ENCODE results near the gene MBP. TPM values are rescaled to one million over a fixed set of nuclear protein-coding genes. Genes with fewer than 3 reads are reported as not detected.

The MBP gene
- total and polyA plus RNA-seq, 10 of the 15 experiments (the other 5 are each of a cell fraction or from before 2014, with no cell fraction given) = 12.2 to 67.8 (median 42.1) TPM

DNA sequence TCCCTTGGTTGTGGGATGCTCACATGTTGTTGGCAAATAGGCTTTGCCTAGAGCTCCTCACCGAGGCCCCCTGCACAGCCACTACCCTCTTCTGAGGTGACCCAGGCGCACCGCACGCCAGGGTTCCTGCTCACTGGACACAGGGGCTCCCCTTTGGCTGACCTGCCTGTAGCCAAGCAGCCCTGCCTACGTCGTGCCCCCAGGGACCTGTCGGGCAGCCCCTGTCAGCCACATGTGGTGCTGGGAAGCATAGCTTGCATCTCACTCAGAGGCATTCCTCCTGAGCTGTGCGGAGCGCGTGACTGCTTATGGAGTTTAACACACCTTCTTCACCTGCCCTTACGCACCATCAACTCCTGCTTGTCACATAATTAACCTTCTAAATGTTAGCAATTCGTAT, 194.0 kb downstream of the MBP start (continued):
- TF ChIP-seq, protein P1, sequence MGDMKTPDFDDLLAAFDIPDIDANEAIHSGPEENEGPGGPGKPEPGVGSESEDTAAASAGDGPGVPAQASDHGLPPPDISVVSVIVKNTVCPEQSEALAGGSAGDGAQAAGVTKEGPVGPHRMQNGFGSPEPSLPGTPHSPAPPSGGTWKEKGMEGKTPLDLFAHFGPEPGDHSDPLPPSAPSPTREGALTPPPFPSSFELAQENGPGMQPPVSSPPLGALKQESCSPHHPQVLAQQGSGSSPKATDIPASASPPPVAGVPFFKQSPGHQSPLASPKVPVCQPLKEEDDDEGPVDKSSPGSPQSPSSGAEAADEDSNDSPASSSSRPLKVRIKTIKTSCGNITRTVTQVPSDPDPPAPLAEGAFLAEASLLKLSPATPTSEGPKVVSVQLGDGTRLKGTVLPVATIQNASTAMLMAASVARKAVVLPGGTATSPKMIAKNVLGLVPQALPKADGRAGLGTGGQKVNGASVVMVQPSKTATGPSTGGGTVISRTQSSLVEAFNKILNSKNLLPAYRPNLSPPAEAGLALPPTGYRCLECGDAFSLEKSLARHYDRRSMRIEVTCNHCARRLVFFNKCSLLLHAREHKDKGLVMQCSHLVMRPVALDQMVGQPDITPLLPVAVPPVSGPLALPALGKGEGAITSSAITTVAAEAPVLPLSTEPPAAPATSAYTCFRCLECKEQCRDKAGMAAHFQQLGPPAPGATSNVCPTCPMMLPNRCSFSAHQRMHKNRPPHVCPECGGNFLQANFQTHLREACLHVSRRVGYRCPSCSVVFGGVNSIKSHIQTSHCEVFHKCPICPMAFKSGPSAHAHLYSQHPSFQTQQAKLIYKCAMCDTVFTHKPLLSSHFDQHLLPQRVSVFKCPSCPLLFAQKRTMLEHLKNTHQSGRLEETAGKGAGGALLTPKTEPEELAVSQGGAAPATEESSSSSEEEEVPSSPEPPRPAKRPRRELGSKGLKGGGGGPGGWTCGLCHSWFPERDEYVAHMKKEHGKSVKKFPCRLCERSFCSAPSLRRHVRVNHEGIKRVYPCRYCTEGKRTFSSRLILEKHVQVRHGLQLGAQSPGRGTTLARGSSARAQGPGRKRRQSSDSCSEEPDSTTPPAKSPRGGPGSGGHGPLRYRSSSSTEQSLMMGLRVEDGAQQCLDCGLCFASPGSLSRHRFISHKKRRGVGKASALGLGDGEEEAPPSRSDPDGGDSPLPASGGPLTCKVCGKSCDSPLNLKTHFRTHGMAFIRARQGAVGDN (IDR thresholded peaks at IDR 0.05) = no peak
- TF ChIP-seq, protein P2, sequence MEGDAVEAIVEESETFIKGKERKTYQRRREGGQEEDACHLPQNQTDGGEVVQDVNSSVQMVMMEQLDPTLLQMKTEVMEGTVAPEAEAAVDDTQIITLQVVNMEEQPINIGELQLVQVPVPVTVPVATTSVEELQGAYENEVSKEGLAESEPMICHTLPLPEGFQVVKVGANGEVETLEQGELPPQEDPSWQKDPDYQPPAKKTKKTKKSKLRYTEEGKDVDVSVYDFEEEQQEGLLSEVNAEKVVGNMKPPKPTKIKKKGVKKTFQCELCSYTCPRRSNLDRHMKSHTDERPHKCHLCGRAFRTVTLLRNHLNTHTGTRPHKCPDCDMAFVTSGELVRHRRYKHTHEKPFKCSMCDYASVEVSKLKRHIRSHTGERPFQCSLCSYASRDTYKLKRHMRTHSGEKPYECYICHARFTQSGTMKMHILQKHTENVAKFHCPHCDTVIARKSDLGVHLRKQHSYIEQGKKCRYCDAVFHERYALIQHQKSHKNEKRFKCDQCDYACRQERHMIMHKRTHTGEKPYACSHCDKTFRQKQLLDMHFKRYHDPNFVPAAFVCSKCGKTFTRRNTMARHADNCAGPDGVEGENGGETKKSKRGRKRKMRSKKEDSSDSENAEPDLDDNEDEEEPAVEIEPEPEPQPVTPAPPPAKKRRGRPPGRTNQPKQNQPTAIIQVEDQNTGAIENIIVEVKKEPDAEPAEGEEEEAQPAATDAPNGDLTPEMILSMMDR (IDR thresholded peaks at IDR 0.05 in 2 of 3, conservative IDR thresholded peaks at IDR 0.05 in 1 of 3; ENCODE audit: control insufficient read depth in 2 of 3, extremely low read depth in 1 of 3, insufficient read depth in 1 of 3, low read depth in 3 of 3, low read length in 3 of 3) = no peak
- TF ChIP-seq EGR1 (IDR thresholded peaks at IDR 0.05; ENCODE audit: borderline replicate concordance in 1 of 2, low read depth in 2 of 2, low read length in 2 of 2) = no peak
- TF ChIP-seq, protein P3, sequence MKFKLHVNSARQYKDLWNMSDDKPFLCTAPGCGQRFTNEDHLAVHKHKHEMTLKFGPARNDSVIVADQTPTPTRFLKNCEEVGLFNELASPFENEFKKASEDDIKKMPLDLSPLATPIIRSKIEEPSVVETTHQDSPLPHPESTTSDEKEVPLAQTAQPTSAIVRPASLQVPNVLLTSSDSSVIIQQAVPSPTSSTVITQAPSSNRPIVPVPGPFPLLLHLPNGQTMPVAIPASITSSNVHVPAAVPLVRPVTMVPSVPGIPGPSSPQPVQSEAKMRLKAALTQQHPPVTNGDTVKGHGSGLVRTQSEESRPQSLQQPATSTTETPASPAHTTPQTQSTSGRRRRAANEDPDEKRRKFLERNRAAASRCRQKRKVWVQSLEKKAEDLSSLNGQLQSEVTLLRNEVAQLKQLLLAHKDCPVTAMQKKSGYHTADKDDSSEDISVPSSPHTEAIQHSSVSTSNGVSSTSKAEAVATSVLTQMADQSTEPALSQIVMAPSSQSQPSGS (IDR thresholded peaks at IDR 0.05; ENCODE audit: low read length) = no peak

Data from GM12878 (cell line).